NCI-H2227 (cell line): ENCODE results near the gene GSG1L.
A peak's percentile ranks its signal among the peaks of the same experiment; 100 is the strongest.

Experiments used
- DNase-seq: peaks from one replicate; lab custom pipeline; 2025; ENCODE audit not compliant: unreplicated experiment; lab: John Stamatoyannopoulos, UW

The GSG1L gene

DNA sequence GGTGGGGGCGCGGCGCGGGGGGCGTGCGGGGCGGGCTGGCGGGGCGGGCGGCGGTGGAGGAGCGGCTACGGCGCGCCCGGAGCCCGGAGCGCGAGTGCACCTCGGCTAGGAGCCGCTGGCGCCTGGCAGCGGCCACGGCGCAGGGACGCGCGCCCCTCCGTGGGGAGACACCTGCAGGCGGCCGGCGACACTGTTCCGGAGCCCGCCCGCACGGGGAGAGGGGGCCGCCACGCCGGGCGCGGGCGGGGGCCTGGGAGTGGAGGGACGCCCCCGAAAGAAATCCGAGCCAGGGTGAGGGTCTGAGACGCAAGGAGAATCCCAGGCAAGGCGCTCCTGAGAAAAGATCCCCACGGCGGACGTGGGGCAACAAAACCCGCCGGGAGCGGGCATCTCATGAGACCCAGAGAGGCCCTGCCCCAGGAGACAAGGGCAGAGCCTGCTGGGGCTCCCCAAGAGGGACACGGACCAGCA lies at the start of gene GSG1L:
Gene GSG1L, minus strand, starts transcription at position 124 of the 471 bp plus-strand sequence. CDS start 290 bp downstream, outside the sequence.
- peak; percentile 21 for DNase-seq

DNA sequence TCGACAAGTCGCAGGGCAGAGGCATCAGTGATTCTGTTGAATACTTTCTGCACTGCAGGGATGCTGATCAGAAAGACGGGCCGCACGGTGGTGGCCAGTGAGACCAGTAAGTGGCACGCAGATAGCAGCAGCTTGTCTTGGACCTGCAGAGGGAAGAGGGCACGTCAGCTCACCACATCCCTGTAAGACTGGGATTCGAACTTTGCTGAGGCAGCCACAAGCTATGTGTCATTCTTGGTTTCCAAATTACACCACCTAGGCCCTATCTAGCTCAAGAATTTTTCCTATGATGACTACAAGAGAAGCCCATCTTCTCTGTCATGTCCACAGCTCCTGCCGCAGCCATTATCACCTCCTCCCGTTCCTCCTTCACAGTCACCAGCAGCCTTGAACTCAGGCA lies 49.4 kb upstream of the GSG1L start:
- DNase-seq: no peak

DNA sequence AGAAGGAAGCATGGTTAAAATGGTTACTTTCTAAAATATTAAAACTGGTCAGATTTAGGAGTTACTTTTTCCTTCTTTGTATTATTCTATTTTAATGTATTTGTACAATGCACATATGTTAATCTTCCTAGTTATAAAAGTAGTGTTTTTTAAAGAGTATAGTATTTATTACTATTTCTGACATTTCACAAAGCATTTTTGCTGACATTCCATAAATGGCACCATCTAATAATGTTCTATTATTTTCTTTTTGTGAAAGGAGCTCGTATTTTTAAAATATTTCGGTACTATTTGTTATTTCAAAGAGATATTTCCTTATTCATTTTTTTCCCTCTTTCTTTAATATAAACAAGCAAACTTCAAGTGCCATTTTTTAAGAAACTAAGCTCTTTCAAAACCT lies 47.5 kb upstream of the GSG1L start:
- no peak for DNase-seq

GRCh38 chr16:28110479-28110878 lies 47.0 kb upstream of the GSG1L start:
- no peak for DNase-seq

DNA sequence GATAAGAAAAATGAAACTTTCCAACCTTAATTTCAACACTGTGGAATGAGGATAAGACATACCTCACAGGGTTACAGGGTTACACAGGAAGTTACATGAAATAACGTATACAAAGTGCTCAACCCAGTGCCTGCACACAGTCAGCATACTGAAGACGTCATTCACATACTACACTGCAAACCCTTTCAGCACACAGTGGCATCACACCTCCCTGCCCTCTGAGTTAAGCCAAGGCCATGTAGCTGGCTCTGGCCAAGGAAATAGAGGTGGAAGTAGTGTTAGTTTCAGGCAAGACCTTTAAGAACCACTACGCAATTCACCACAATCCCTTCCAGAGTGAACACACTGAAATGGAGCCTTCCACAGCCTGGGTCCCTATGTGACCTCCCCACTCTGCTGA lies 46.6 kb upstream of the GSG1L start:
- no peak for DNase-seq

DNA sequence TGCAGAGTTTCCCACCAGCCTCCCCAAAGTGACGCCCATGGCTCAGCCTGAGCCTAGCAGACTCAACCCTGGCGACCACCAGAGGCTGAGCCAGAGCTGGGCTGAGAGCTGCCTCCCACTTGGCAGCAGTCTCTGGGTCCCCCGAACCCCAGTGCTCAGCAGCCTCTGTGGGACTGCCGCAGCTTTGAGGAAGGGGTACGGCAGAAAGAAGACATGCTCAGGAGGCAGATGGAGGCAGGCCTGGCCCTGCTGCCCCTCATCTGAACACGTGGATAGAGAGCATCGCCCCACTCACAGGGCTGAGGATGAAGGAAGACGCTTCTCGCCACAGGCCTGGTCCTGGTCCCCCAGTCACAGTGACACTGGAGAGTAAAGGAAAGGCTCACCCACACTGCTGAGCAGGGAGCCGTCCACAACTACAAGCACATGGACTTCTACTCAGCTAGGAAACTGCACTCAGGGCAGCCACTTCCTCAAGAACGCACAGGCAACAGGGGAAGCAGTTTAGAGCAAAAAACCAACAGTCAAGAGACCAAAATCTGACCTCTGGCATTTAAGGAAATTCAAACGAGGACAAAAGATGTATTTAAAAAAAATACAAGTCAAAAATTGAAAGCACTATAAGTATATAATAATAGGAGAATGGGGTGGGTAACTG lies 45.2 kb upstream of the GSG1L start:
- no peak for DNase-seq

GRCh38 chr16:28107232-28107631 lies 43.7 kb upstream of the GSG1L start:
- DNase-seq: no peak

DNA sequence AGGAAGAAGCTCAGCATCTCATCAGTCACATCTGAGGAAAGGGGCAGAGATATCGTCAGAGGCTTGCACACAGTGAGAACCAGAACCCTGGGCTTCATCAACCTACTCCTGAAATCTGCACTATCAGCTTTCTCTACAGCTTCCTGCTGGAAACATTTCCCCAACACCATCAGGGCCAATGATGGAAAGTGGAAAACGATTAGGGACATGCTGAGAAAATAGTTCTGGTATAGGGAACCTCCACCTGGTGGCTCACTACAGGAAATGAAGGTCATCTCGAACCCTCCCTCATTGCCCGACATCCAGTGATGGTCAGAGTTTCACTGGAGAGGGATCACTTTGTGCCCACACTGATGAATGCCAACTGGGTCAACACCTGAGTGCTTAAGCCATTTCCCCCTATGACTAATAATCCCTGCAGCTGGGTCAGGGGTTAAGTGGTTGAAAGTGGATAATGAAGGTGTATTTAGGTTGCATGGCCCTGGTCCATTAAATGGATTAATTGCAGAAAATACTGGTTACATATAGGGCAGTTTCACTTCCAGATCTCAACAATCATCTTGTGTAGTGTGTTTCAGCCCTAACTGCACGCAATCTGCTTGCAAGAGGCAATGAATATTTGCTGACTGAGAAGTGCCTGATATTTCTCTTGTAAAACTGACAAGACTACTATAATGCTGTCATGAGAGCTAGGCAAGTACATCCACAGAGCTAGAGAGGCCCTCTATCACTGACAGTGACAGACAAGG lies 43.1 kb upstream of the GSG1L start:
- DNase-seq: peak; percentile 71

GRCh38 chr16:28105954-28106353 lies 42.4 kb upstream of the GSG1L start:
- DNase-seq: no peak

DNA sequence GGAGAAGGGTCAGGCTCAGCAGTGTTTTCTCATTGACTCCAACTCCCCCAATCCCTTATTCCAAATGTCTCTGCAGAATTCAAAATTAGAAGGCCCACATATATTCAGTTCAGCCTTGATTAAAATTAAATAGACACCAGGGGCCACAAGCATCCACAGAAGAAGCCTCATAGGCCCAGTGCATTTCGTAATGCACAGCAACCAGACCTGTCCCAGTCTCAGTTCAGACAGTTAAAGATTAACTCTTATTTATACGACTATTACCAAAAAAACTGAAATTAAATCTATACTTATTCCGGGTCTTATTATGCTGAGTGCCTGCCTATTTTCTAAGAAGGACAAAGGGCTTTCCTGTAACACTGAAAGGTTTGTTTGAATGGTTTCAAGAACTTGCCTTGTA lies 41.8 kb upstream of the GSG1L start:
- DNase-seq: no peak

DNA sequence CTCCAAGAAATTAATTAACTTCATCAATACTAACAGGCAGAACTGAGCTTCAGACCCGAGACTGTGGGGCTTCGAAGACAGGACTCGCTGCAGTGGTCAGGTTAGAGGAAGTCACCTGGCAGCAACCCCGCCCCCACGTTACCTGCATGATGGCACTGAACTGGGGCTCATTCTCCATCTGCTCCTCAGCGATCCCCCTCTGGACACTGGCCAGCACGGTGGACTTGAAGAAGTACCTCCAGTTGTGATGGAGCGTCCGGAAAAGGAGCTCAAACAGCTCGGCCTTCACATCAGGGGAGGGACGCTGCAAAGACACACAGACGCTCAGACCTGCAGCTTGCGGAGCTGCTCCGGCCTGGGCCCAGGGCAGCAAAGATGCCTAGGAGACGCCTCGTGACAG lies 40.9 kb upstream of the GSG1L start:
- DNase-seq: no peak

GRCh38 chr16:28103516-28104170 lies 40.1 kb upstream of the GSG1L start:
- DNase-seq: no peak

DNA sequence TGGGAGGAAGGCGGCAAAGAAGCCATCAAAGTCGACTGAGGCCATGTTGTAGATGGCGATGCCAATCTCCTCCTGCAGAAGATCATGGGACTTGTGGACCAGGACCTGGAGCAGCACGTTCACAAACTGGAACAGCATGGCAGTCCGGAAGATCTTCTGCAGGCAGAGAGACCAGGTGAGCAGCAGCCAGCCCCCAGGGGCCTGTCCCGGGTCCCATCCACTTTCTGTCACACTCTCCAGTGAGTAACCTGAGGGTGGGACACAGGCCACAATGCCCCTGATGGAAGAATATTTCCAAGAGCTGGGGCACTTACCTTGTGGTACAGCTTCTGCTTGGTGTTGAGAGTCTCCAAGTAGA lies 38.0 kb upstream of the GSG1L start:
- DNase-seq: no peak

DNA sequence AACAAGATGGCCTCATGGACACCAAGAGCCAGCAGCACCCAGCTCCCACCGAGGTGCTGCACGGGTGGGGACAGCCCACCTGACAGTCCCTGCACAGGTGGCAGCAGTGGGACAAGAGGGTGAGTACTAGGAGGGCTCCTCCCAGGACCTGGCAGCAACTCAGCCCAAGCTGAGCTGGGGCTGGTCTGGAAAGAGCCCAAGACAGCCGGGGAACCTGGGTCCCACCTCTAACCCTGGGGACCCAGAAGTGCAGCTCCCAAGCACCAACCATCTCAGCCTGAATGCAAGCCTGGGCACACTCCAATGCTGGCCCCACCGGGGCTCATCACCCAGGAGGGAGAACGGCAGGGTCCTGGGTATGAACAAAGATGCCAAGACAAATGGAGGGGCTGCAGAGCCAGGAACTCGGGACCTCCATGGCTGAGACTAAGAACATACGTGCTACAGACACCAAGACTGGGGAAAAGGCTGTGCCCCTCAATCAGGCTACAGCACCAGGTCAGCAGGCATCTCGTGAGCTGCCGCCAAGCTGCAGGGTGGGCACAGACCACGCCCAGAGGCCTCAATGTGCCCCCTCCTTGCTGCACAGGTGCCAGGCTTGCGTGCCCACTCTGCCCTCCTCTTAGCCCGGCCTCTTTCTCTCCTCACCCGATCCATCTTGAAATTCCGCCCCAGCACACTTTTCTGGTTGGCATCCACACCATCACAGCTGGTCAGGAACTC lies 37.5 kb upstream of the GSG1L start:
- DNase-seq: no peak

- DNase-seq: no peak
Observed at GRCh38 chr16:28098959-28099945, 35.7 kb upstream of the GSG1L start.

DNA sequence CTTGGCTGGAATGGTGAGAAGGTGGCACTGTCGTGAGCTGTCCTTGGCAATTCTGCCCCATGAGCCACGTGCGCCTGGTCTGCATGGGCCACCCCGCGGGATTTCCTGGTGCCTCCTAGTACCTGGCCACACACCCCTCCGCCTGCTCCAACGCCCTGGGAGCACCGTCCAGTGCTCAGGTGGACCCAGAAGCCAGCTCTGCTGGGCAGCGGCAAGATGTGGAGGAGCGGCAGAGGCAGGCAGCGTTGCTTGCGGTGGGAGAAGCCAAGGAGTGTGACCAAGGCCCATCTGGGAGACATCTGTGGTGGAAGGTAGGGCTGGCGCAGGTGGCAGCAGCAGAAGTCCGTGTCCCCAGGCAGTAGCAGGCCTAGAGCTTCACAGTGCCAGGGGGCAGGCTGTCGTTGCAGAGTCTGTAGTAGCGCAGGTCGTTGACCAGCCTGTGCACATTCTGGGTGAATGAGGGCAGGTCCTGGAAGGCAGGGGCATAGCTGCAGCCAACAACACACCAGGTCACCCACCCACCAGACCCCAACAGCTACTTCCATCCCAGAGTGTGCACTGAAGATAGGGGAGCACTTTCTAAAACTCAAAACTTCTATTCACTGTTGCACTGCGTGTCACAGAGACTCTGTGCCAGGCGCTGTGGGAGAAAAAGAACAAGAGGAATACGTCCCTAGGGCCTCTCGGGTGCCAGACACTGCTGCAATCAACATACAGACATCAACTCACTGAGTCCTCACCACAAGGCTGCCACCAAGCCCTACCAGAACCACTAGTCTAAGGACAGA lies 34.9 kb upstream of the GSG1L start:
- no peak for DNase-seq

- no peak for DNase-seq
Observed at GRCh38 chr16:28096983-28097899, 33.7 kb upstream of the GSG1L start.

DNA sequence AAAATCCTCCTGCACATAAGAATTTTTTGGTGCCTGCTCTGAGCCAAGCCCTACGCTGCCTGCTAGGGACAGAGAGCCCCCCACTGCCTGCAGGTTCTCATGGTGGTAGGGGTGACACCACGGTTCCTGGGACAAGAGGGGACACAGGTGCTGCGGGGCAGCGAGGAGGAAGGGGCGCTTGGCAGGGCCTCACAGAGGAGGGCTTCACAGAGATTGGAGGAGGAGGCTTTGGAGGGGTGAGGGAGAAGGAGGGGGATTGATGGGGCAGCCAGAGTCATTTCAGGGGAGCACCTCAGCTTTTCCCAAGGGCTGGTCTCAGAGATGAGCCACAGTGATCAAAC lies 29.8 kb upstream of the GSG1L start:
- DNase-seq: no peak
